ENCODE results near the gene TTYH3.
"Not testable (repeated sequence)": the region's sequence is repeated elsewhere in the genome, so short reads cannot be mapped to it uniquely, and the experiment has no call there.

TTYH3 gene

GRCh38 chr7:2691011-2691707 is 59.4 kb downstream of the TTYH3 start:
- no peak for DNase-seq

- DNase-seq: not testable (repeated sequence)
Measured at GRCh38 chr7:2691932-2692439, 60.2 kb downstream of the TTYH3 start.

- DNase-seq: no peak
Measured at GRCh38 chr7:2692543-2692942, 60.8 kb downstream of the TTYH3 start.

- DNase-seq: not testable (repeated sequence)
Measured at GRCh38 chr7:2693420-2694121, 61.8 kb downstream of the TTYH3 start.

GRCh38 chr7:2694122-2694436 is 62.3 kb downstream of the TTYH3 start:
- not testable (repeated sequence) for DNase-seq

- DNase-seq: peak; percentile 65
Measured at GRCh38 chr7:2698581-2699288, 66.9 kb downstream of the TTYH3 start.

GRCh38 chr7:2699289-2699620 is 67.5 kb downstream of the TTYH3 start:
- no peak for DNase-seq

- DNase-seq: no peak
Measured at GRCh38 chr7:2700141-2700850, 68.5 kb downstream of the TTYH3 start.

GRCh38 chr7:2701424-2701823 is 69.6 kb downstream of the TTYH3 start:
- DNase-seq: no peak

GRCh38 chr7:2701832-2702593 is 70.2 kb downstream of the TTYH3 start:
- no peak for DNase-seq

GRCh38 chr7:2702594-2702957 is 70.8 kb downstream of the TTYH3 start:
- DNase-seq: no peak

GRCh38 chr7:2705371-2706096 is 73.7 kb downstream of the TTYH3 start:
- no peak for DNase-seq

- DNase-seq: no peak
Measured at GRCh38 chr7:2706685-2707126, 74.9 kb downstream of the TTYH3 start.

GRCh38 chr7:2707481-2707880 is 75.7 kb downstream of the TTYH3 start:
- no peak for DNase-seq

- no peak for DNase-seq
Measured at GRCh38 chr7:2708041-2708440, 76.3 kb downstream of the TTYH3 start.

GRCh38 chr7:2708547-2709310 is 76.9 kb downstream of the TTYH3 start:
- no peak for DNase-seq

GRCh38 chr7:2709553-2710285 is 77.9 kb downstream of the TTYH3 start:
- DNase-seq: peak; percentile 83

GRCh38 chr7:2710286-2710655 is 78.5 kb downstream of the TTYH3 start:
- DNase-seq: peak; percentile 51

- no peak for DNase-seq
Measured at GRCh38 chr7:2710901-2711551, 79.2 kb downstream of the TTYH3 start.

Data from activated T-cell treated with anti-CD3 and anti-CD28 coated beads, Interleukin-2, amount 50 U/mL, for 1 hour (primary cell).